GM23248 (cell line): ENCODE data around the gene TMCC2. TPM values are rescaled to one million over a fixed set of nuclear protein-coding genes. Genes with fewer than 3 reads are reported as not detected.

Source experiments
- DNase-seq: peaks from one replicate; pipeline ENCODE4 v3.0.0-alpha.2; 2015
- H2AFZ ChIP-seq: fragments of 200-600 bp; sonication (generic); 2 replicates; pipeline ENCODE4 v1.6.1; 2016; ENCODE audit warnings: antibody characterized with exemption
- H3F3A ChIP-seq: fragments of 200-600 bp; sonication (generic); 2 replicates; pipeline ENCODE4 v1.6.1; 2016; ENCODE audit warnings: mild to moderate bottlenecking, antibody characterized with exemption, mixed run types; ENCODE audit not compliant: insufficient read depth
- H3K27ac ChIP-seq: fragments of 200-600 bp; sonication (generic); 2 replicates; pipeline ENCODE4 v1.5.1; 2016; ENCODE audit warnings: mild to moderate bottlenecking
- H3K27me3 ChIP-seq: fragments of 200-600 bp; sonication (generic); replicated peaks from 2 replicates; pipeline ENCODE4 v1.6.1; 2016; ENCODE audit warnings: mild to moderate bottlenecking; ENCODE audit not compliant: insufficient read depth
- H3K36me3 ChIP-seq: fragments of 200-600 bp; sonication (generic); 2 replicates; pipeline ENCODE4 v1.6.1; 2016; ENCODE audit warnings: low read depth, mild to moderate bottlenecking
- H3K4me1 ChIP-seq: fragments of 200-600 bp; sonication (generic); 2 replicates; pipeline ENCODE4 v1.6.1; 2016; ENCODE audit warnings: mild to moderate bottlenecking; ENCODE audit not compliant: insufficient read depth
- H3K4me2 ChIP-seq: fragments of 200-600 bp; sonication (generic); one replicate; pipeline ENCODE4 v1.6.1; 2016; ENCODE audit warnings: mild to moderate bottlenecking; ENCODE audit not compliant: unreplicated experiment
- H3K4me3 ChIP-seq: fragments of 200-600 bp; sonication (generic); 2 replicates; pipeline ENCODE4 v1.5.1; 2016; ENCODE audit warnings: mild to moderate bottlenecking
- H3K79me2 ChIP-seq: fragments of 200-600 bp; sonication (generic); 2 replicates; pipeline ENCODE4 v1.6.1; 2016; ENCODE audit warnings: mild to moderate bottlenecking; ENCODE audit not compliant: insufficient read depth
- H3K9ac ChIP-seq: fragments of 200-600 bp; sonication (generic); 2 replicates; pipeline ENCODE4 v1.6.1; 2016; ENCODE audit warnings: mild to moderate bottlenecking
- H3K9me2 ChIP-seq: fragments of 200-600 bp; sonication (generic); 2 replicates; pipeline ENCODE4 v1.6.1; 2016; ENCODE audit warnings: mixed run types, mild to moderate bottlenecking, moderate library complexity; ENCODE audit not compliant: insufficient read depth
- H3K9me3 ChIP-seq: fragments of 200-600 bp; sonication (generic); one replicate; pipeline ENCODE4 v1.6.1; 2017; ENCODE audit warnings: low read depth
- H4K20me1 ChIP-seq: fragments of 200-600 bp; sonication (generic); 2 replicates; pipeline ENCODE4 v1.6.0; 2016; ENCODE audit not compliant: insufficient read depth
- EZH2 ChIP-seq: fragments of 200-600 bp; sonication (generic); IDR thresholded peaks from 2 replicates; pipeline ENCODE4 v1.6.1; 2018; ENCODE audit warnings: antibody characterized with exemption, mild to moderate bottlenecking; ENCODE audit not compliant: insufficient read depth, poor library complexity, severe bottlenecking
- EZH2phosphoT487 ChIP-seq: fragments of 200-600 bp; sonication (generic); IDR thresholded peaks from 2 replicates; pipeline ENCODE4 v1.6.1; 2018; ENCODE audit warnings: antibody characterized with exemption, moderate library complexity, mild to moderate bottlenecking, low read depth; ENCODE audit not compliant: insufficient read depth
- WGBS, 2 experiments: methylation state at CpG; one replicate each; pipeline ENCODE4 v1.1.6; 2015 to 2017; ENCODE audit warnings: low lambda C conversion rate in 2 of 2, low coverage in 1 of 2; ENCODE audit errors: missing lambda C conversion rate in 2 of 2; 5-methylcytosine and 5-hydroxymethylcytosine counted together
- in situ Hi-C: fragments of 300-500 bp; cut with MboI; formaldehyde crosslinking; loops from 2 replicates; pipeline ENCODE4 v1.15.0; 2020
- polyA plus RNA-seq: library from polyadenylated mRNA; unstranded; fragments of >200 nt; fragmentation: Nextera tagmentation; extraction: Ambion mirVana; gene quantifications from 2 replicates; pipeline ENCODE4 v1.2.1, GENCODE V29; 2016
- total RNA-seq: library from RNA; depleted of rRNA; stranded (reverse); fragments of >200 nt; shearing (Covaris generic); gene quantifications from 2 replicates; pipeline ENCODE4 v1.2.3, GENCODE V29; 2014

The TMCC2 gene
- total and polyA plus RNA-seq, 2 experiments from 2014 or later, result 0.39 to 1.7 TPM

DNA sequence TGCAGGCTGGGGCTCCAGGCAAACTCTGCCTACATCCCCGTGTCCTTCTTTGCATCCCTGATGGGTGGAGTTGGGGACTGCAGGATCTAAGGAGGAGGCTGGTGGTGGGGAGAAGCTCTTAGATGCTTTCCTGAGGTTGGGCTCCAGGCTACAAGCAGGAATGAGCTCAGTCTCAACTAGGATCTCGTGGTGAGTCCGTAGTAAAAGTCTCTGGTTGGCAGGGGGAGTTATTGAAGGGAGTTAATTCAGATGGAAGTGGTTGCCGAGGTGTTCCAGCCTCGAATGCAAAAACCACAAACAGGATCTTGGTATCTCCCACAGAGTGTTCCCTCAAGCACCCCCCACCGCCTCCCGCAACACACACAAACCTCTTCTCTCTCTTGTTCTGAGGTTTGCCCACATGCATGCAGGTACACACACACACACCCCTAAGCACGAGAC lies 35.0 kb downstream of the TMCC2 start:
- no peak overlapping the region; the same call in 1 of the 2 replicates for H3K9ac ChIP-seq
- in situ Hi-C loops, result no loop called here

GRCh38 chr1:205263580-205264190 lies 35.9 kb downstream of the TMCC2 start:
- no peaks in the 10 kb centered on the region for H3K9me2 ChIP-seq
- H3K4me1 ChIP-seq, result peaks cover 21% of the 10 kb centered on the region
- no peak overlapping the region for H2AFZ ChIP-seq
- H3K4me3 ChIP-seq, result no peak overlapping the region
- 87 to 93% methylated on average over 2 of the region's 2 CpGs for WGBS, 2 experiments
- H3K4me2 ChIP-seq, result no peak overlapping the region
- no peak overlapping the region for H3K9ac ChIP-seq
- H3K27ac ChIP-seq, result no peak overlapping the region
- TF ChIP-seq EZH2 (no peak), EZH2phosphoT487 (no peak)
- peak; percentile 34 for DNase-seq
- no peaks in the 10 kb centered on the region for H3K9me3 ChIP-seq
- H3K36me3 ChIP-seq, result no peaks in the 10 kb centered on the region
- H4K20me1 ChIP-seq, result no peaks in the 10 kb centered on the region
- H3K79me2 ChIP-seq, result no peaks in the 10 kb centered on the region
- in situ Hi-C loops, result no loop called here
- H3K27me3 ChIP-seq, result no peaks in the 10 kb centered on the region
- H3F3A ChIP-seq, result peaks cover 9% of the 10 kb centered on the region; the same call in 1 of the 2 replicates

More for the DNA sequence above, 35.0 kb downstream of the TMCC2 start:
- no peak overlapping the region for H3K4me3 ChIP-seq
- no peaks in the 10 kb centered on the region for H3K36me3 ChIP-seq
- H3F3A ChIP-seq, result peaks cover 9% of the 10 kb centered on the region; the same call in 1 of the 2 replicates
- no peak for TF ChIP-seq EZH2
- no peak for TF ChIP-seq EZH2phosphoT487
- H3K9me3 ChIP-seq, result no peaks in the 10 kb centered on the region
- H3K79me2 ChIP-seq, result no peaks in the 10 kb centered on the region
- DNase-seq, result no peak
- no peaks in the 10 kb centered on the region for H4K20me1 ChIP-seq
- no peak overlapping the region for H2AFZ ChIP-seq
- WGBS, 2 experiments, result 84 to 86% methylated on average over 8 of the region's 8 CpGs
- H3K4me1 ChIP-seq, result peaks cover 21% of the 10 kb centered on the region
- no peak overlapping the region for H3K4me2 ChIP-seq
- no peaks in the 10 kb centered on the region for H3K9me2 ChIP-seq
- H3K27me3 ChIP-seq, result no peaks in the 10 kb centered on the region
- H3K27ac ChIP-seq, result no peak overlapping the region

DNA sequence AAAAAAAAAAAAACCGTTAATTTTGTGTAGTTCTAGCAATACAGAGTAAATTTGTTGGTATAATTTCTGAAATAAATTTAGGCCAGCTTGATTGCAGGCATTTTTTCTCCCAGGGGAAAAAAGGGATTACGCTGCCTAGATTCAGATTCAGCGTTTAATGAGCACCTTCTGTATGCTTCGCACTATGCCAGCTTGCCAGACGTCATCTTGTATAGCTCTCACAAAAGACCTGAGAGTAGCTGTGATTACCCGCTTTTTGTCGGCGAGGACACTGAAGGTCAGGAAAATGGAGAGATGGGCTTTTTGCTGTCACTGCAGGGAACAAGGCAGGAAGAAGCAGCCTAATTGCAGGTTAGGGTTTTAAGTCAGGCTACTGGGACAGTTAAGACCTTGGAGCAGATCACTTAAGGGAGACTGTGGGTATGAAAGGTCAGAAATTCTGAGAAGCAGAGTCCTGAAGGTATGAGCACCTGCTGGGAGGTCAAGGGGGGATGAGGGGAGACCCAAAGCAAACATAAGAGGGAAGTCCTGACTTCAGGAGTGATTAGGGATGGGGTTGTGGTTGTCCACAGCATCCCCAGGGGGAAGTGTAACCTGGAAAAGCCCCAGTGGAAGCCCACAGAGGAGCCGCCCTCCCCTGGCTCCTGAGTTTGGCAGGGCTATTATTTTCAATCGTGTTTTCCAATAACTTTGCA lies 39.0 kb downstream of the TMCC2 start:
- H4K20me1 ChIP-seq, result no peaks in the 10 kb centered on the region
- 69 to 71% methylated on average over 10 of the region's 10 CpGs for WGBS, 2 experiments
- H3K4me3 ChIP-seq, result 0 out of 2 replicates have a peak overlapping the region, but pooled peaks have one; percentile 9
- DNase-seq, result no peak
- in situ Hi-C loops, result no loop called here
- peak overlapping the region; percentile 33 for H3K9ac ChIP-seq
- peaks cover 21% of the 10 kb centered on the region for H3K4me1 ChIP-seq
- H3K27ac ChIP-seq, result peak overlapping the region; percentile 51
- H3F3A ChIP-seq, result peaks cover 9% of the 10 kb centered on the region; the same call in 1 of the 2 replicates
- peak overlapping the region; percentile 40 for H2AFZ ChIP-seq
- no peaks in the 10 kb centered on the region for H3K27me3 ChIP-seq
- no peak overlapping the region for H3K4me2 ChIP-seq
- no peaks in the 10 kb centered on the region for H3K79me2 ChIP-seq
- no peaks in the 10 kb centered on the region for H3K9me2 ChIP-seq
- H3K9me3 ChIP-seq, result no peaks in the 10 kb centered on the region
- no peak for TF ChIP-seq EZH2
- TF ChIP-seq EZH2phosphoT487, result no peak
- H3K36me3 ChIP-seq, result no peaks in the 10 kb centered on the region

DNA sequence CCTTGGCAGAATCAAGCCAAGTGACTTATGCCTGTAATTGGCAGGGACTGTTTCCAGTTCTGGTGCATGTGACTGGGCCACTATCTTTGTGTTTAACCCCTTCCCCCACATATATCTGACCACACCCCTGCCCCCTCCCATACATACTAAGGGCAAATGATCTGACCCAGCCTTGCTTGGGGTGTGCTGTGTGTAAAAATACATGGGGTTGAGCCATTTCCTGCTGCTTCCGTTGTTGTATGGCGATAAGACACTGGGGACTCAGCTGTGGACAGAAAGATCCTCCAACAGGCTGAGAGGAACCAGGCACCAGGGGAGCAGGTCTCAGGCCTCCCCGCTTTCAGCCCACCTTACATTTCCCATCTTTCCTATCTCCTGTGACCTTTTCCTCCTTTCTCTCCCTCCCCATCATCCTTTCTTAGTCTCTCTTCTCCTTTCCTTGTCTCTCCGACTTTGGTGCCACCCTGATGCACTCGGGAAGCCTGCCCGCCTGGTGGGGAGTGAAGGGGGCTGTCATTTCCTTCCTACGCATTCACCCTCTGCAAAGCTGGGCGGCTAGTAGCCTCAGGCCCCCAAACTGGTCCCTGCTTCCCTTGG lies 39.7 kb downstream of the TMCC2 start:
- Histone ChIP-seq H3K27ac (no peak overlapping the region), H3K9me2 (no peaks in the 10 kb centered on the region), H3K27me3 (no peaks in the 10 kb centered on the region), H3K79me2 (no peaks in the 10 kb centered on the region), H3K4me1 (peaks cover 15% of the 10 kb centered on the region), H4K20me1 (no peaks in the 10 kb centered on the region), H3K4me3 (no peak overlapping the region), H3K36me3 (no peaks in the 10 kb centered on the region), H3K9me3 (no peaks in the 10 kb centered on the region), H3F3A (peaks cover 9% of the 10 kb centered on the region; the same call in 1 of the 2 replicates), H3K9ac (no peak overlapping the region), H2AFZ (no peak overlapping the region), H3K4me2 (no peak overlapping the region)
- WGBS, 2 experiments, result 95 to 97% methylated on average over 8 of the region's 8 CpGs
- no peak for TF ChIP-seq EZH2
- TF ChIP-seq EZH2phosphoT487, result no peak
- in situ Hi-C loops, result no loop called here
- no peak for DNase-seq
